GM10248 (cell line): ENCODE measurements around the gene GAST.

Experiments
- CTCF ChIA-PET: fragments of 300-600 bp; sonication (Branson Sonifier 250); formaldehyde crosslinking; extraction: SDS; loops from one replicate; lab custom pipeline; 2021; ENCODE audit warnings: antibody characterized with exemption; lab: Yijun Ruan, JAX
- POLR2A ChIA-PET: fragments of 350-650 bp; sonication (Branson Sonifier 250); formaldehyde crosslinking; extraction: SDS; loops from one replicate; lab custom pipeline; 2020; ENCODE audit warnings: antibody characterized with exemption; lab: Yijun Ruan, JAX
- DNase-seq: peaks from one replicate; pipeline ENCODE4 v3.0.0; 2012; ENCODE audit errors: extremely low spot score
- CTCF ChIP-seq: IDR thresholded peaks from 2 replicates; pipeline ENCODE4 v1.5.1; 2012; ENCODE audit warnings: mild to moderate bottlenecking, low read depth; ENCODE audit errors: extremely low read depth, missing control alignments, control extremely low read depth

GAST gene

GRCh38 chr17:41760878-41761277 is 48.7 kb downstream of the GAST start:
- ChIA-PET POLR2A (no interaction called here), CTCF (interaction anchor here (1.7 kb wide), 1 partner anchor 28 kb away, joined by 4 read pairs; no protein-coding TSS in a partner anchor)
- no peak for DNase-seq
- no peak for TF ChIP-seq CTCF

GRCh38 chr17:41762391-41762790 is 50.3 kb downstream of the GAST start:
- TF ChIP-seq CTCF, result no peak
- ChIA-PET CTCF (no interaction called here), POLR2A (interaction anchor here (0.5 kb wide), 1 partner anchor 14 kb away, joined by 3 read pairs; no protein-coding TSS in a partner anchor)
- no peak for DNase-seq

- no peak for DNase-seq
- POLR2A ChIA-PET, result no interaction called here
- CTCF ChIA-PET, result interaction anchor here (2.0 kb wide), 1 partner anchor 11 kb away, joined by 4 read pairs; no protein-coding TSS in a partner anchor
- no peak for TF ChIP-seq CTCF
Measured at GRCh38 chr17:41762841-41763240, 50.7 kb downstream of the GAST start.

- ChIA-PET CTCF (interaction anchor here (1.2 to 2.1 kb wide), 4 partner anchors 11 to 67 kb away, joined by 4 to 8 read pairs (median 4); no protein-coding TSS in a partner anchor), POLR2A (no interaction called here)
- TF ChIP-seq CTCF, result no peak
- no peak for DNase-seq
Measured at GRCh38 chr17:41763327-41763726, 51.2 kb downstream of the GAST start.
